ENCODE data around the gene DAZAP2.

- TF ChIP-seq CTCF (IDR thresholded peaks at IDR 0.05) (no peak), POLR2A (IDR thresholded peaks at IDR 0.05) (no peak)
Observed at GRCh38 chr12:51229116-51229809, 9.4 kb upstream of the DAZAP2 start.

Measured in right lobe of liver (tissue), 4 donors.